GM12865 (cell line): ENCODE measurements around the gene CRX.
A peak's percentile ranks its signal among the peaks of the same experiment; 100 is the strongest.
"Not testable (repeated sequence)": the region's sequence is repeated elsewhere in the genome, so short reads cannot be mapped to it uniquely, and the experiment has no call there.

Source experiments
- DNase-seq: peaks from one replicate; pipeline ENCODE4 v3.0.0; 2010; ENCODE audit warnings: low read depth
- H3K4me3 ChIP-seq: 2 replicates; pipeline ENCODE4 v1.5.1; 2011; ENCODE audit warnings: mild to moderate bottlenecking, low read depth, low read length, control low read depth
- CTCF ChIP-seq: IDR thresholded peaks from 2 replicates; pipeline ENCODE4 v1.5.1; 2011; ENCODE audit warnings: low read length, control low read depth, low read depth, inconsistent platforms; ENCODE audit not compliant: insufficient read depth; ENCODE audit errors: missing control alignments

Gene CRX

DNA sequence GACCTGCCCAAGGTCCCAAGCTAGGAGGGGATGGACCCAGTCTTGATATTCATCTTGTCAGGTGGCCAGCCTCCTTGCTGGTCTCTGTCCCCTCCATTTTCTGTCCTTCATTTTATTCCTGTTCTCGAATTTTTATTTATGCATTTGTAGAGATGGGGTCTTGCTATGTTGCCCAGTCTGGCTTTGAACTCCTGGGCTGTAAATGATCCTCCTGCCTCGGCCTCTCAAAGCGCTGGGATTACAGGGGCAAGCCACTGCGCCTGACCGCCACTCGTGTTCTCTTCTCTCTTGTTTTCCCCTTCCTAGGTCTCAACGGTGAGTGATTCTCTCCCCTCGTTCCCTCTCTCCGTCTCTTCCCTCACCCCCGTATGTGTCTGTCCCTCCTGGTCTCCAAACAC is 26.7 kb downstream of the CRX start:
- no peak for TF ChIP-seq CTCF
- DNase-seq = no peak
- no peak overlapping the region for H3K4me3 ChIP-seq

DNA sequence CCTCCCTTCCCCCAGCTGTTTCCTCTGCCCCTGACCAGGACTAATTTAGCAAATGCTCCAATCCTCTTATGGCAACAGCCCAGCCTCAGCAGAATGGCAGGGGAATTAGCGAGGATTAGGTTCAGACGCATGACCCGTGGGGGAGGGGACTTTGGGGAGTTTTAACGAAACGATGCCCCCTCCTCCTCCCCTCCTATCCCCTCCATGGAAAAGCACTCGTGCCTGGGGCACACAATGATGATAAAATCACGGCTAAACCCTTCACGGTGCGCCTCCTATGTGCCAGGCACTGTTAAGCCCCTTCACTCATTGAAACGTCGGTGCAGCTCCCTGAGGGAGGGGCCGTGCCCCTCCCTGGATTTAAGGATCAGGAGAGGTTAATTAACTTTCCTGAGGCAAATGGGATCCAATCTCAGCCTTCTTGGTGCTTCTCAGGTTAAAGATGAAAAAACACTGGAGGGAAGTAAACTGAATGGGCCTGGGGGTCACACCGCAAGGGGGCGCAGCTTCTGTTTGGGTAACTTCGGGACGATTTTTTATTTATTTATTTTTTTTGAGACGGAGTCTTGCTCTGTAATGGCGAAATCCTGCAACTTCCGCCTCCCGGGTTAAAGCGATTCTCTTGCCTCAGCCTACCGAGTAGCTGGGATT is 27.2 kb downstream of the CRX start:
- peak; percentile 22 for DNase-seq
- TF ChIP-seq CTCF = peak; percentile 35
- H3K4me3 ChIP-seq = no peak overlapping the region

DNA sequence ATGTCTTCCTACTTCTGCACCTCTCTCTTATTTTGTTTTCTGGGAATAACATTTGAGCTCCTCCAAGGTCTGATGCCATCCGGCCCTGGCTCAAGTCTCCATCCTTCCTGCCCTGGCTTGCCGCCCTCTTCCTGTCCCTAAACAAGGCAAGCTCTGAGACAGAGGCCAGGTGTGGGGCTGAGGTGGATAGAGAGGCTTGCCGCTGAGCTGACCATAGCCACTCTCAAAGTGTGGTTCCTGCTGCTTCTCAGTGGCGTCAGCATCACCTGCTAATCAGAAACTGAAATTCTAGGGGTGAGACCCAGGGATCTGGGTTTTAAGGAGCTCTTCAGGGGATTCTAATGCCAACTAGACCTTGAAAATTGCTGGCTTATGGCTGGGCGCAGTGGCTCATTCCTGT is 31.3 kb downstream of the CRX start:
- no peak overlapping the region for H3K4me3 ChIP-seq
- no peak for TF ChIP-seq CTCF
- no peak for DNase-seq

DNA sequence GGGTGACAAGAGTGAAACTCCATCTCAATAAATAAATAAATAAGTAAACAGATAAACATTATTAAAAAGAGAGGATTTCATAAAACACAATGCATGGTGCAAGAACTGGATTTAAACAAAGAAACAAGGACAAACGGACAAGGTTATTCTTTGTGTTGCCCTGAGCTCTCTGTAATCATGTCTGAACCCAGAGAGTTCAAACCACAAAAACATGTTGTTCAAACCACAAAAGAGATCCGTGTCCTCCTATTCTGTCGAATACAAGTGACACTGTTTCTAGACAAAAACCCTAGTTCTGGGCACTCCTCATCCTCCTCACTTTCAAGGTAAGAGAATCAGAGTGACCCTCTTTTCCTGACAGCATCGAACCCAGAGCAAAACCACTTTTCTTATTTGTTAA is 32.7 kb downstream of the CRX start:
- H3K4me3 ChIP-seq = no peak overlapping the region
- DNase-seq = no peak
- TF ChIP-seq CTCF = no peak

DNA sequence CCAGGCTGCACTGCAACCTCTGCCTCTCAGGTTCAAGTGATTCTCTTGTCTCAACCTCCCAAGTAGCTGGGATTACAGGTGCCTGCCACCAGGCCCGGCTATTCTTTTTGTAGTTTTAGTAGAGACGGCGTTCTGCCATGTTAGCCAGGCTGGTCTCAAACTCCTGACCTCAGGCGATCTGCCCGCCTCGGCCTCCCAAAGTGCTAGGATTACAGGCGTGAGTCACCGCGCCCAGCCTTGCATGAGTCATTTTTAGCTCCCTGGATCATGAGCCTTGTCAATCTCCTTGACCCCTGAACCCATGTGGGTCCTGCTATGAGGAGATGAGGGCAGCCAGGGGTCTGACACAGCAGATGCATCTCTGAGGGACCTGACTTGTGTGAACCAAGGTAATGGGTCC is 36.5 kb downstream of the CRX start:
- H3K4me3 ChIP-seq, DNase-seq: not testable (repeated sequence)

DNA sequence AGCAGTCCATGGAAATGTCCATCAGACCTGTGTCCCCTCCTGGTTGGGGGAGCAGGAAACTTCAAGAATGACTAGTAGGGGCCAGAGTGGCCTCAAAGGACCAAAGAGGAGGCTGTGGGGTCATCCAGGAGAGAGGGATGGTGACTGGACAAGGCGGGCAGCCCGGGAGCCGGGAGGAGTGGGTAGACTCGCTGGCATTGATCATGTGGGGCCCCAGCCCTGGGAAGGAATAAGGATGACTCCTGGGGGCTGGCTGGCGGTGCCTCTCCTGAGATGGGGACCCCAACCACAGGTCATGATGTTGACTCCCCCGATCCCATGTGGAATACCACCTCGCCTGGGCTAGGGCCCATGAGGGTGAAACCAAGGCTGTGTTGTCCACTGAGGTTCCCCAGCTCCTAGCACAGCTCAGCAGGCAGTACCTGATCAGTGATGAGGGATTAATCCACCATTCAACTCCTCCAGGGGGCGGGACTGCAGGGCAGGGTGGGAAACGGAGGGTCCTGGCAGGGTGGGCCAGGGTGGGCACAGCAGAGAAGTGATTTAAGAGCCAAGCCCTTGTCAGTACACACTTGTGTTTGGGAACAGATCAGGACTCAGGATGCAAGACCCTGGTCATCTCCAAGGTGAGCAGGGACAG is 37.0 kb downstream of the CRX start, which contains the start of gene TPRX2:
Gene TPRX2 (plus strand): TSS at position 590 of the 640 bp plus-strand sequence. CDS start 12 bp downstream, at position 602.
- not testable (repeated sequence) for DNase-seq, H3K4me3 ChIP-seq

DNA sequence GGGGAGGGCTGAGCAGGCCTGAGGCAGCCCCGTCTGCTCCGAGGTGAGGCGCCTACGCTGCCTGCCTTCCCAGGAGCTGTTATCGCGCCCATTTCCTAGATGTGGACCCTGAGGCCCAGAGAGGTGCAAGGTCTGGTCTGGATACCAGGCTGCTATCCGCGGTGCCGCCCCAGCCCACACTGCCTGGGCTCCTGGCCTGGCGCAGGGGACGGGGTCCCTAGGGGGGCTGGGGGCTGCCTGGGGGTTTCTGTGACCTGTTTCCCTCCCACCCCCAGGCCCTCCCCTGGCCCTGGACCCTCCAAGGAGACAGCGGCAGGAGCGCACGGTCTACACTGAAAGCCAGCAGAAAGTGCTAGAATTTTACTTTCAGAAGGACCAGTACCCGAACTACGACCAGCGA is 38.1 kb downstream of the CRX start:
- DNase-seq, H3K4me3 ChIP-seq: not testable (repeated sequence)

DNA sequence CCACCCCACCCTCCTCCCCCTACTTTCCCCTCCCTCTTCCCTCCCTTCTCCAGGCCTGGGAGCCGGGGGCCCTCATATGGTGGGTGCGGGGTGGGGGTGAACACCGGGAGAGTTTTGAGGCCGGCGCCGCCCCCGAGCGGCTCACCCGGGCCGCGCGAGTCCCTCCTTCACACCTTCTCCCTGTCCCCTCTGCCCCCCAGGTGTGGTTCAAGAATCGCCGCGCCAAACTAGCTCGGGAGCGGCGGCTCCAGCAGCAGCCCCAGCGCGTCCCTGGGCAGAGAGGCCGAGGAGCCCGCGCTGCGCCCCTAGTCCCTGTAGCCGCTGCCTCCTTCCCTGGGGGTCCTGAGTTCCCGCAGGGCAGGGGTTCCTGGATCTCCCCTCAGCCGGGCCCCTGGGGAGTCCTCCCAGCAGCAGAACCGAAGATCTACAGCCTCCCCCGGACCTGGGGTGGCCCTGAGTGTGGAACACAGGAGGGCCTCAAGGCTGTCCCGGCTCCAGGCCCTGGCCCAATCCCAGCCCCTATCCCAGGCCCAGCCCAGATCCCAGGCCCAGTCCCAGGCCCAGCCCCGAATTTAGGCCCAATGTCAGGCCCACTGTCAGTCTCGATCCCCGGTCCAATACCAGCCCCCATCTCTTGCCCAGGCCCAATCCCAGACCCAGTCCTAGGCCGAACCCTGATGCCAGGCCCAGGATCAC is 39.0 kb downstream of the CRX start:
- no peak for DNase-seq
- TF ChIP-seq CTCF = no peak
- H3K4me3 ChIP-seq = no peak overlapping the region
